Retinal pigment epithelial cell (primary cell): ENCODE data around the gene CNDP2.
A peak's percentile ranks its signal among the peaks of the same experiment; 100 is the strongest.

Experiments used
- DNase-seq: peaks from one replicate; pipeline ENCODE4 v3.0.0-alpha.2; 2010; ENCODE audit warnings: low read depth
- H3K4me3 ChIP-seq: 2 replicates; pipeline ENCODE4 v1.5.1; 2011; ENCODE audit warnings: mild to moderate bottlenecking, low read length, control low read depth, moderate library complexity
- TF ChIP-seq, protein P1 (sequence below): conservative IDR thresholded peaks from 2 replicates; pipeline ENCODE4 v1.5.1; 2011; ENCODE audit warnings: low read depth, low read length, control low read depth, inconsistent platforms

The CNDP2 gene

DNA sequence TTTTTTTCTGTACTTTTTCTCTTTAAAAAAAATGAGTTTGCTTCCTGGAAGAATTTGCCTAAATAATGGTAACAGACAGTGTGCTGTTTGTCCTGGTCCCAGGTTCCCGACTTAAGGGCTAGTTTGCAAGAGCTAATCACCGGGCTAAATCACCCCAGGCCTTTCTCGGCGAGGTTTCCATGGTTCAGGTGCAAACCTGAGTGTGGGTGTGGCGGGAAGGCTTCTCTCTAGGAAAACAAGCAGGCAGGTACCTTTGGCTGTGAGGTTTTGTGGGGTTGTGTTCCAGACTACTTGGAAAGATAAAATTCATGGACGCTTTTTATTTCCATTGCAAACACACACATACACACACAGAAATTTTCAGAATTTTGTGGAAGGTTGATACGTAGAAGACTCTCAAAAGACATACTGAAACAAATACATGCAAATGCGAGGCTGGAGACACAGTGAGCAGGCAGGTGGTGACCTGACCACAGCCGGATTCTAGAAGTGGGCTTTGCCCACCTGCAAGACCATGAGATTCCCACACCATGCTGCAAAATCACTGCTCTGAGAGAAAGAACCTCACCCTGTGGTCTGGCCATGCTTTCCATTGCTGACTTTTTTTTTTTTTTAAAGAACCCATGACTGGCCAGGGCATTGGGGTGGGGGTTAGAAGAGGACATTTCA, 39.0 kb downstream of the CNDP2 start:
- TF ChIP-seq, protein P1, sequence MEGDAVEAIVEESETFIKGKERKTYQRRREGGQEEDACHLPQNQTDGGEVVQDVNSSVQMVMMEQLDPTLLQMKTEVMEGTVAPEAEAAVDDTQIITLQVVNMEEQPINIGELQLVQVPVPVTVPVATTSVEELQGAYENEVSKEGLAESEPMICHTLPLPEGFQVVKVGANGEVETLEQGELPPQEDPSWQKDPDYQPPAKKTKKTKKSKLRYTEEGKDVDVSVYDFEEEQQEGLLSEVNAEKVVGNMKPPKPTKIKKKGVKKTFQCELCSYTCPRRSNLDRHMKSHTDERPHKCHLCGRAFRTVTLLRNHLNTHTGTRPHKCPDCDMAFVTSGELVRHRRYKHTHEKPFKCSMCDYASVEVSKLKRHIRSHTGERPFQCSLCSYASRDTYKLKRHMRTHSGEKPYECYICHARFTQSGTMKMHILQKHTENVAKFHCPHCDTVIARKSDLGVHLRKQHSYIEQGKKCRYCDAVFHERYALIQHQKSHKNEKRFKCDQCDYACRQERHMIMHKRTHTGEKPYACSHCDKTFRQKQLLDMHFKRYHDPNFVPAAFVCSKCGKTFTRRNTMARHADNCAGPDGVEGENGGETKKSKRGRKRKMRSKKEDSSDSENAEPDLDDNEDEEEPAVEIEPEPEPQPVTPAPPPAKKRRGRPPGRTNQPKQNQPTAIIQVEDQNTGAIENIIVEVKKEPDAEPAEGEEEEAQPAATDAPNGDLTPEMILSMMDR = no peak
- H3K4me3 ChIP-seq = no peak overlapping the region
- DNase-seq = no peak

DNA sequence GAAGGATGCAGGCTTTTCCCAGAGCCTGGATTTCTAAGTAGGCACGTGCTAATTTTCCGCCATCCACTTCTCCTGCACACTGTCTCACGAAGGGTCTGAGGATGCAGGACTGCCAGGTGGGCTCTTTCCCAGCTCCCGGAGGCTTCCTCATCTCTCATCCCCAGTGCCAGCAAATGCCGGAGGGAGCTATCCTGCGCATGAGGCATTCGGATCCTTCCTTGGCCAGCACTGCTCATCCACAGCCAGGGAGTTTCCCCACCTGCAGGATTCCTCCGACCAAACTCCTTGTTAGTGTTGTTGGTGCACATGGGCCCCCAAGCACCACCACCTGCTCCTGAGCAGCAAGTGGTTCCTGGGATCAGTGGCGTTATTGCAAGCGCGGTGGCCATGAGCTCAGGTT, 43.1 kb downstream of the CNDP2 start:
- DNase-seq = no peak
- TF ChIP-seq, protein P1 = no peak

DNA sequence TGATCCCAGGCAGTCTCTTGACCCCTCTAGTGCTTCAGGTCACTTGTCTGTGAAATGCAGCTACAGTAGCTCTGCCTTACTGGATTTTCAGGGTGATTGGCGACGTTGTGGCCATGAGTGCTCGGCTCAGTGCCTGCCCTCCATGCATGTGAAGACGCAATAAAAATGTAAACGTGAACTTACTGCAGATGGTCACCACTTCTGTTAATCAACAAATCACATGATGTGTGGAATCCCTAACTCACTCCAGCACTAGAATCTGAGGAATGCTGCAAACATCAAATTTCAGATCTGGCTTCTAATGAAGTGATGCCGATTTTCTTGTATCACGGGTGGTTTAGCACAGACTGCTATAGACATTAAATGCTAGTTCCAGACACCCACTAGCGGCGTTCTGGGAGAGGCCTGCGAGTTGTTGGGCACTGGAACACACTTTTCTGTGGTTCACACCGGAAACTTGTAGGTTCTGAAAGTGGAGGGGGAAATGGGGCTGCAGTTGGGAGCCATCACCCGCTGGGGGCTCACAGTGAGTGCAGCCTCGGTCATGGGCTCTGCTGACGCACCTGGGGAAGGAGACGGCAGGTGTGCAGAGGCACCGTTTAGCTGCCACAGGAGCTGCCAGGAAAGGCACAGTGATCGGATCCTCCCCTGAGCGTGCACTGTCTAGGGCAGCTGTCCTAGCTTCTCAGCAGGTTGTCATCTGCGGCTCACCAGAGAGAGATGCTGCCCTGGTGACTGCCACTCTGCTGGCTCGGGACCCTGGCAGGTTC, 44.7 kb downstream of the CNDP2 start:
- TF ChIP-seq, protein P1 = no peak

More for the DNA sequence above, 43.1 kb downstream of the CNDP2 start:
- H3K4me3 ChIP-seq = no peak overlapping the region

DNA sequence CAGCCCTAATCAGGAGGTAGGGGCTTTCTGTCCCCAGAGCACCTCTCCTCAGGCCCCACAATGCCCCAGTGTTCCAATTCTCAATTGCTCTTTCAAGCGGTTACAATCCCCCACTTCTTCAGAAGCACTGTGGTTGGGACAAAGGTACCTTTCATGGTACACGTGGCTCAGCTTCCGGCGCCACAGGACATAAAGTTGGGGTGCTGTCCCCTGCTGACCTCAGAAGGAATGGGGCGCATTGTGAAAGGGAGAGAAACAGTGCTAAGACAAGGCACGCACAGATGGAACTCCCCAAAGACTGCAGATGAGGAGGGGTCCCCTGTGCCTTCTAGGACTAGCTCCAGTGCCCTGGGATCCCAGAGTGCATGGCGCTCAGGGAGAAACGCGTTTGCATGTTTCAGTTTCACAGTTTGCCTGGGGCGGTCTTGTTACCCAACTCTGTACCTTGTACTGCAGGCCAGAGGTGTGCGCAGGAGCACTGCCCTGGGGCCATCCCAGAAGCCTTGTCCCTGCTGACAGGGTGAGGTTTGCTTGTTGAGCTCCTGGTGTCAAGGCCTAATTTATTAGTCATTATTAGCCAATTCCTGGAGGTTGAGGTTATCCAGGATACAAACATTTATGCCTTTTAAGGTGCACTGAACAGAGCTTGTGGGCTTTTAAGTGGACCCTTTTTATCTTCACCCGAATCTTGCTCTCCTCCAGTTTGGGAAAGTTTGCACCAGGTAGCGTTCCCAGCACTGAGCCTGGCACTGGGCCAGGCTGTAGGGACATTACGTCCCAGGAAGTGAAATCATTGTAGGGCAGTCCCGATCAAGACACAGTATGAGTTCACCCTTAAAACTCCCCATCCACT, 45.8 kb downstream of the CNDP2 start:
- no peak for DNase-seq
- no peak overlapping the region for H3K4me3 ChIP-seq
- TF ChIP-seq, protein P1 = no peak

More for the DNA sequence above, 44.7 kb downstream of the CNDP2 start:
- no peak overlapping the region for H3K4me3 ChIP-seq
- peak; percentile 20 for DNase-seq

DNA sequence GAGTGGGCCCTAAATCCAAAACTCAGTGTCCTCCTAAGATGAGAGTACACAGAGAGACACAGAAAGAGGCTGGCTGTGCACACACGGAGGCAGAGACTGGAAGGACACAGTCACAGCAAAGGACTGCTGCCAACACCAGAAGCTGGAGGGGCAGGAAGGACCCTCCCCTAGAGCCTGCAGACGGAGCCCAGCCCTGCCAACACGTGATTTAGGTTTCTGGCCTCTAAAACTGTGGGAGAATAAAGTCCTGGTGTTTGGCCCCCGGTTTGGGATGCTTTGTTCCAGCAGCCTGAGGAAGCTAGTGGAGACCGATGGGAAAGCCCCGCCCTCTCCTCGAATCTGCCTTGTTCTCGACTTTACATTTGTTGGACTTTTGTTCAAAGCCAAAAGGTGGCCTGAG, 48.7 kb downstream of the CNDP2 start:
- no peak overlapping the region for H3K4me3 ChIP-seq
- TF ChIP-seq, protein P1 = no peak
- DNase-seq = no peak

DNA sequence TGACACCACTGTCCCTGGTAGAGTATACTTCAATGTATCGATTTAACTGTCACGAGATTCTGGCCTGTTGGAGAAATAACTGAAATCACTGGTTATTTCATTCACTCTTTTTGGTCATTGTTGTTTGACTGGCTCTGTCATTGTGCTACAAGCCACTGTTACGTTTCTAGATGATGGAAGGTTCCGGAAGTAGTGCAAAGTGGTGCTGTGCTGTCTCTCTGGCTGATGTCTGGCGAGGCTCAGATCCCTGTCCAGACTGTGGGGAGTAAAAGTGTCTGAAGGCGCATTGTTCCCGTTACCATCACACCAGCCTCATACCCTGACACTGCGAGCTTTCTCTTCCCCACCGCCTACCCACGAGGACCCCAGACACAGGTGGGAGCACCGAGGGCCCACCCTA, 49.8 kb downstream of the CNDP2 start:
- TF ChIP-seq, protein P1 = no peak
- DNase-seq = no peak
- no peak overlapping the region for H3K4me3 ChIP-seq
